Ammon's horn (tissue), 1 donor: Measurements from ENCODE around the gene NFXL1.
"Not testable (repeated sequence)": the region's sequence is repeated elsewhere in the genome, so short reads cannot be mapped to it uniquely, and the experiment has no call there.

Experiments used
- DNase-seq: peaks from one replicate; pipeline ENCODE4 v3.0.0-alpha.2; 2016; ENCODE audit warnings: low spot score

NFXL1 gene

DNA sequence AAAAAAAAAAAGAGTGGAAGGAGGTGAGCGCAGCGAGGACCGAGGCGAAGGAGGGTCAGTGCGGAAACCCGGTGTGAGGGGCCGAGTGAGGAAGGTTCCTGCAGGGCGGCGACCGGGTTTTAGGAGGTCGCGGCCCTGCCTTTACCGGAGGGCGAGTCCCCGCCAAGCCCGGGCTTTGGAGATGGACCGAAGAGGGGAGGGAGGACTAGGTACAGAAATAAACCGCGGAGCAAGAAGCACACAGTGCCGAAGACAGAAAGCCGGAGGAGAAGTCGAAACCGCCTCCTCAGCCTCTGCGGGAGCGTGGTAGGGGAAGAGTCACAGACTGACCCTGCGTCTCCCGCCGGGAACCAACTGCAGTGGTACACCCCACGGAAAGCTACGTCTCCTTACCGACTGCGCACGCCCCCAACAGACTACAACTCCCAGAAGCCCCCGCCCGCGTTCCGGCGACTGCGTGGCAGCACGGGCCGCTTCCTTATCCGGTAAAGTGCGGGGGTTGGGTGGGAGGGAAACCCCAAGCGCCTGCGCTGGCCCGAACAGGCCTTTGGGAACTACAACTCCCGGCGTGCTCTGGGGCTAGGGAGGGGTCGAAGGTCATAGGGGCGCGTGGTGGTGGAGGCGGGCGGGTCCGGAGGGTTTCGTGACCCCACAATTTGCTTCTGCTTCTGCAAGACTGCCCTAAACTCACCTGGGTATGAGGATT is at the start of gene NFXL1:
NFXL1 (minus strand) TSS at position 364 of the 706 bp plus-strand sequence. CDS start 380 bp downstream, outside the sequence.
- DNase-seq, result peak; percentile 97

DNA sequence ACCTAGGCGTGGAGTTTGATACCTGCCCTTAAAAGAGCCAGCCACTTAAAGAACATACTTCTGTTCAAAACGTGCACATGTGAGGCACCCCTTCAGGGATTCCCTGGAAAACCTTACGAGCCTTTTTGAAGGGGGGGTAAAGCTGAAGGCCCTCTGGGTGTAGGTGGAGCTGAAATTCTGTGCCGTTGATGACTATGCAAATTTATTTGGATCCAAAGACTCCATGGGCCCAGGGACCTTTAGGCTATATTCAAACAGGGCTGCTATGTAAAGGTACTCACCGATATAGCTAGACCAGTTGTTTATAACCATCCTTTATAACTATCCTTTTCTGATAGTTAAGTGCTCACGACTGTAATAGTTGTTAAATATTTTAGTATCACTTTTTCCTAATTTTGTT is 40.3 kb upstream of the NFXL1 start:
- DNase-seq, result no peak

DNA sequence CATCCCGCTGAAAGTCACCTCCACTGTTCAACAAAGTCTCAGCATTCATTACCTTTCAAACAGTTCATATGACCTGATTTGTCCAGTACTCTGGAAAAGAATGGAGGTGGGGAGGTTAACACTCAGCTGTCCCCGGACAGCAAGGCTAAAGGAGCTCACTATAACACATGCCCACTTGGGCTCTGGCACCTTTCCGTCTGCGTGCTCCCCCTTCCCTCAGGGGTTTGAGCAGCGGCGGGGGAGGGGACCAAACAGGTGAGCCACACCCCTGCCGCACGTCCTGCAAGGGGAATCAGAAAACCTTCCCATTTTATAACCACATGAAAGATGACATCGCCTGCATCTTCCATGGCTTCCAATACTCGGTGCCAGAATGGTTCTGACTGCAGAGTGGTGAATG is 39.9 kb upstream of the NFXL1 start:
- DNase-seq, result no peak

DNA sequence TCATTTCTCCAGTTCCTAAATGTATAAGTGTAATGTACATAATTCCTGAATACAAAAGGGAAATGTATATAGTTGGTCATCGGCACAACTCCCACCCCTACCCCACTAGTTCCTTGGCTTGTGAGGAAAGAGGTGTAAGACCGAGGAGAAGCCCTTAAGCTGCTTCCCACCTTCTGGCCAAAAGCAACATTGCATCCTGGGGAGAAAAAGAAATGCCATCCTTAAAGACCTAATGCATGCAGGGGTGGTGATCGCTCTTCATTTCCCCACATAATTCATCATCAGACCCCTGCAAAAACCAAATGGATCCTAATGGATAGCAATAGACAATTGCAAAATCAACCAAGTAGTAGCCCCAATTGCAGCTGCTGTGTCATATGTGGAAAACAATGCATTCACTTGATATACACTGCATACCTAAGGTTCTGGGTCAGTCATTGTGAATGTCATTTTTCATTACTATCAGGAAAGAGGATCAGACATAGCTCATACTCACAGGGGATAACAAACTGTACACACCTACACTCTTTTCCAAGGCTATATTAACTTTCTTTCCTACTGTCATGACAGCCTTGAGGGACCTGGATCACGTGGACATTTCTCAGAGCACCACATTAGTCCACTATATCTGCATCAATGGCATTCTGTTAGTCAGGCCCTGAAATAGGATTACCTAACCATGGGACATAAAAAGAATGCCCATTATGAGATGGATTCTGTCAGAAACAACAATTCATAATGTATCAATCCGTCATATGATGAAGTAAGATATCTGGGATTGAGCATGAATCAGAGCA is 31.7 kb upstream of the NFXL1 start:
- DNase-seq, result no peak

DNA sequence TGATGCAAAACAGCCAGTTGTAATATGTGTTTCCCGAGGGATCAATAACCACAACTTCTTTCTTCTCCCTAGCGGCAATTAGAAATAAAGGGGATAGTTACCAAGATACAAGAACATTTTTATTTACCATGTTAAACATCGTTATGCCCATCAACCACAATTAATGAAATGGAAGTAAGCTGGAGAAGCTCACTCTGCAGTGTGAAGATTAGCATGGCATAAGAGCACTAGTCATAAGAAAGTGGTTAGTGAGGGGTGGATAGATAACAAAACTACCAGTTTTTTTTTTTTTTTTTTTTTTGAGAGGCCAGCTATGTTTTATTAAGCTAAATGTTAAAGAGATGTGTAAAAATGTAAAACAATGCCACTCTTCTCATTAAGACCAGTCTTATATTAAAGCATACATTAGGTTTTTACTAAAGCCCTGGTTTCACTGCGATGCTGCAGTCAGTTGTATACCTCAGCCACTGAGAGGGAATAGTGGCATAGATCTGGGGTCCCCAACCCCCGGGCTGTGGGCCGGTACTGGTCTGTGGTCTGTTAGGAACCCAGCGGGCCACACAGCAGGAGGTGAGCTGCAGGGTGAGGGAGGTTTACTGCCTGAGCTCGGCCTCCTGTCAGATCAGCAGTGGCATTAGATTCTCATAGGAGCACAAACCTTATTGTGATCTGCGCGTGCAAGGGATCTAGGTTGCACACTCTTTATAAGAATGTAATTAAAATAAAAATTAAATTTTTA is 27.9 kb upstream of the NFXL1 start:
- no peak for DNase-seq

DNA sequence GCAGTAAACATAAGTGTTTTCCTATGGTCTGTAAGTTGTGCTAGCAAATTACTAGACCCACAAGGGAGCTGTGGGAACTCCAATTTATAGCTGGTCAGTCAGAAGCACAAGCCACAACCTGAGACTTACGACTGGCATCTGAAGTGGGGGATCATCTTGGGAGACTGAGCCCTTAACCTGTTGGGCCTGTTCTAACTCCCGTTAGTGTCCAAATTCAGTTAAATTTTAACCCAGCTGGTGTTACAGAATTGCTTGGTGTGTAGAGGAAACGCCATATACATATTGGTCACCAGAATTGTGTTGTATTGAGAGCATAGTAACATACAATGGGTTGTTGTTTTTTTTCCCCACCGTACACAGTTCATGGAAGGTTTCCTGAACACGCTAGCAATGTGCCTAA is 25.1 kb upstream of the NFXL1 start:
- DNase-seq, result no peak

DNA sequence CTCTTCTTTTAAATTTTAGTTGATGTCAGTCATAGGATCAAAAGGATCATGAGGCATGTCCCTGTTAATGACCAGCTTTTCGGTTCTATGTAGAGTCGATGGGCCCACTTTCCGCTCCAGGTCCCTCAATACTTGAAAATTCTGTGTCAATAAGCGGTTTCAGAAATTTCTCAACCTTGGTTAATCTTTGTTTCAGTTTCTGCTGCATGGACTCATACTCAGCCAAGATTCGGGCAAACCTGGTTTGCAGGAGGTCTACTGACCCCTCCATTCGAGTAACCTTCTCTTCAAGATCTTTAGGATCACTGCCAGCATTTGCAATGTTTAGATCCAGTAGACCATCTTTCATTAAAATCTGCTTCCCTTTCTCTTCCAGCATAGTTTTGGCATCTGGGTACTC is 22.0 kb upstream of the NFXL1 start:
- no peak for DNase-seq

DNA sequence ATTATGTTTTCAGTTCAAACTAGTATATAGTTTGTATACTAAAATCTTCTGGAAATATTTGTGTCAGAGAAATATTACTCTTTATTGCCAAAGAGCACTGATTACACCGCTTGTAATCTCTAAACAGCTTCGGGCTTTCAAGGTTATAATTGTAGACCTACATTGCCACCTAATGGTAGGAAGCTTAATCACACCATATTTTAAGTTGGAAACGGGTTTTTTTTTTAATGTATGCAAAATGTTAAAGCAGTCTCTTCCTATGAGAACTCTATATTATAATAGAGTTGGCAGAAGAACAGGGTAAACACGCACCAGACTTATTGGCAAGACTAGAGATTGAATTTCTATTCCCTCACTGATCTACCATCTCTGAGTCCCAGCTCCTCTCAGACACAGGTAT is 19.5 kb upstream of the NFXL1 start:
- DNase-seq, result peak; percentile 22

DNA sequence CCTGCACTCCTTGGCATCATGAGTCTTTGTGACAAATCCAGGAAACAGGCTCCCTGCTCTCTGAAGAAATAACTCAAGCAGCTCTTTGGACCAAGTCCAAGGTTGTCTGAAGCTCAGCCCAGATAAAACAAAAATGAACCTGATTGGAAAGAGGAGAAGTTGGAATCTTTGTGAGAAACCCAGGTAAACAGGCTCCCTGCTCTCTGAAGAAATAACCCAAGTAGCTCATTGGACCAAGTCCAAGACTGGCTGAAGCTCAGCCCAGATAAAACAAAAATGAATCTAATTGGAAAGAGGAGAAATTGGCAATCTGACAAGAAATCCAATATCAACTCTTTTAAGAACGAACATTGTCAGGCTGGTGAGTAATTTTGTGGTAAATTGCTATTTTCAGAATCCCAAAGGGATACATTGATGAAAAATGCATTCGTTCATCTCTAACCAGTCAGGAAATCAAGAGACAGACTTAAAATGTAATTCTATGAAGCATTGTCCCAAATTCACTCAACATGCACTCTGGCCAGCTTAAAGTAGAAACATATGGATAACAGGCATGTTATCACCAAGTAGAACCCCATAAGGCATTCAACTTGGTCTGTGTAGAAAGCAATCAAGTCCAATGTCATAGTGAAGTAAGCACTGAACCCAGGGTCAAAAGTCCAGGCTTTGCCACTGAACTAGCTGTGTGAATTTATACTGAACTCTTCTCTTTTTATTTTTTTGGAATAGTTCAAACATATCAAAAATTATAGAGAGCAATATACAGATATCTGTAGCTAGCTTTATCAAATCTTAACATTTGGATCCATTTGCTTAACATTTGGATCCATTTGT is 16.8 kb upstream of the NFXL1 start:
- no peak for DNase-seq

DNA sequence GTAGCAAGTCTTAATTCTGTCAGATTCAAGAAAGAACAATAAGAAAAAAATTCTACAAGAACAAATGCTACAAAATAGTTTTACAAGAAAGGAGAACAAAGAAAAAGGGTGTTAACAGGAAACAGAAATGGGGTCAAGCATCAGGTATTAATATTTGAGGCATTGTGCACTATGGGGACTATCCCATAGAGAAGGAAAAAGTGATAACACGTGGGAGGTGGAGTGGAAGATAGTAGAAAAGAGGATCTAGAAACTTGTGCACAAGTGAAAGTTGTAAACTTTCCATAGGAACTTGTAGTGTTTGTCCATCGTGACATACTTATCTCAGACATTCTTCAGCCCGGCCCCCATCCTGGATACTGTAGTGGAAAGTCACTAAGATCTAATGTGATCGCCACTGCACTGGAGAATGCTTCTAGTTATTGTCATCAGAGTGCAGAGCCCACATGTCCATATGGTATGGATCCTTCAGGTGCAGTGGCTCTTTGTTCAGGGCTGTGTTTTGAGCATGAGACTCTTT is 15.4 kb upstream of the NFXL1 start:
- DNase-seq, result no peak

DNA sequence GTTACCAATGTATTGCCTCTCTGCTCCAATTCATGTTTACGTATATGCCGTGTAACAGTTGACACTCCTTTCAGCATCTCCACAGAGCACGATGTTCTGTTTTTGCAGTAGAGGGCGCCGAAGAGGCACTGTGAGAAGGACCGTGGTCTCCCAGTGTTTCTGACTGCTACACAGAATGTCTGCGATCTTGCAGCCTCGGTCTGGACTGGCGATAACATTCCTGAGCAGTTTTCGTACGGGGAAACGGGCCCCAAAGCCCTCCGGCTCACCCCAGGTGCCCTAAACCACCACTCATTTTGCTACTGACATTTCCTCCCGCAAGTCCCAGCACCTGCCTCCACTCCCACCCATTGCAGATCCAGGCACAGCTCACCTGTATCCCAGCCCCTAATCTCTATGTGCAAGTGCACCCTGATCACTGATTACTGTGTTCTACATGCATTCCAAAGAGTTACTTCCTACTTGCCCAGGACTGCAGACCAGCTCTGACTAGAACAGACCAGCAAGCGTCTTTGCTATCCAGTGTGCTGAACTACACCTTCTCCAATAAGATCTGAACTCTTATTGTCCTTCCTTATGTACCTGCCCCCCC is 12.4 kb upstream of the NFXL1 start:
- peak; percentile 84 for DNase-seq

DNA sequence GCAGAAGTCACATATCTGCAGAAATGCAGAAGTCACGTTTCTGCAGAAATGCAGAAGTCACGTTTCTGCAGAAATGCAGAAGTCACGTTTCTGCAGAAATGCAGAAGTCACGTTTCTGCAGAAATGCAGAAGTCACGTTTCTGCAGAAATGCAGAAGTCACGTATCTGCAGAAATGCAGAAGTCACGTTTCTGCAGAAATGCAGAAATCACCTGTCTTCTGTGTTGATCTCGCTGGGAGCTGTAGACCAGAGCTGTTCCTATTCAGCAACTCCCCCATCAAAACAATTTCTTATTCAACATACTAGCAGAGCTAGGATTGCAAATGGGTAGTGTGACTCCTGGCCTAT is 8.9 kb upstream of the NFXL1 start:
- not testable (repeated sequence) for DNase-seq

DNA sequence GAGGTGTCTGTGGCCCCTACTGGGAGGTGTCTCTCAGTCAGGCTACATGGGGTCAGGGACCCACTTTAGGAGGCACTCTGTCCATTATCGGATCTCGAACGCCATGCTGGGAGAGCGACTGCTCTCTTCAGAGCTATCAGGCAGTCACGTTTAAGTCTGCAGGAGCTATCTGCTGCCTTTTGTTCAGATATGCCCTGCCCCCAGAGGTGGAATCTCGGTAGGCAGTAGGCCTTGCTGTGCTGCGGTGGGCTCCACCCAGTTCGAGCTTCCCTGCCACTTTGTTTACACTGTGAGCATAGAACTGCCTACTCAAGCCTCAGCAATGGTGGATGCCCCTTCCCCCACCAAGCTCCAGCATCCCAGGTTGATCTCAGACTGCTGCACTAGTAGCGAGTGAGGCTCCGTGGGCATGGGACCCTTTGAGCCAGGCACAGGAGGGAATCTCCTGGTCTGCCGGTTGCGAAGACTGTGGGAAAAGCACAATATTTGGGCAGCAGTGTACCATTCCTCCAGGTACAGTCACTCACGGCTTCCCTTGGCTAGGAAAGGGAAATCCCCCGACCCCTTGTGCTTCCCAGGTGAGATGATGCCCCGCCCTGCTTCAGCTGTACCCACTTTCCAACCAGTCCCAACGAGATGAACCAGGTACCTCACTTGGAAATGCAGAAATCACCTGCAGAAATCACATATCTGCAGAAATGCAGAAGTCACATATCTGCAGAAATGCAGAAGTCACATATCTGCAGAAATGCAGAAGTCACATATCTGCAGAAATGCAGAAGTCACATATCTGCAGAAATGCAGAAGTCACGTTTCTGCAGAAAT is 8.3 kb upstream of the NFXL1 start:
- not testable (repeated sequence) for DNase-seq

DNA sequence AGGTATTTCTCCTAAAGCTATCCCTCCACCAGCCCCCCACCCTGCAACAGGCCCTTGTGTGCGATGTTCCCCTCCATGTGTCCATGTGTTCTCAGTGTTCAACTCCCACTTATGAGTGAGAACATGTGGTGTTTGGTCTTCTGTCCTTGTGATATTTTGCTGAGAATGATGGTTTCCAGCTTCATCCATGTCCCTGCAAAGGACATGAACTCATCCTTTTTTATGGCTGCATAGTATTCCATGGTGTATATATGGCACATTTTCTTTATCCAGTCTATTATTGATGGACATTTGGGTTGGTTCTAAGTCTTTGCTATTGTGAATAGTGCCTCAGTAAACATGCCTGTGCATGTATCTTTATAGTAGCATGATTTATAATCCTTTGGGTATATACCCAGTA is 2.8 kb upstream of the NFXL1 start:
- not testable (repeated sequence) for DNase-seq

DNA sequence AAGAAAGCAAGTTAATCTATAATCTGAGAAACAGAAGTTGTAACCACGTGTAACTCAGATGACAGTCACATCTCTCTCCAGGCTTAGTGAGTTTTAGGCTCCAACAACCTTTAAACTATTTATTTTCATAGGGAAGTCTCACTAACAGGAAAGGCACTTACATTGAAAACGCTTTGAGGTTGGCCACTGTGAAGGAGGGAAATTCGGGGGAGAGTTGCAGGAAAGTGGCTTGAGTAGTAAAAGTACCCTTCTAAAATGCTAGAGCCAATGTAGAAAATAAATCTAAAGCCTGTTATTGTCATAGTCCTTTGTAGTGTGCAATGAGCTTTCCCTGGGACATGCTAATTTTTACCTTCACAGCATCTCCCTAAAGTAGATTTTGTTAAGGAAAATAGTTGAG is 995 bp upstream of the NFXL1 start:
- DNase-seq, result no peak

DNA sequence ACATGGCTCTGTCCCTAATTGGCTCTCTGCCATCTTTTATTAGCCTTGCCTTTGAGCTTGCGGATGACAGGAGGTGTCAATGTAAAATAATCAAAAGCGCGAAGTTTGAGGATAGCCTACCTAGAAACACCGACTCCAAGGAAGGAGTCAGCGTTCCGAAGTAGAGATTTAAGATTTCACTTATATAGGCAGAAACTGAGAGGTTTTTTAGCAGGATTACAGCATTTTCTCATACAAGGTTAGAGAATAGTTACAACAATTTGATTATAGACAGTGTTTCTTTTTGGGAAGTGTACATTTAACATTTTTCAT is 499 bp upstream of the NFXL1 start:
- no peak for DNase-seq

DNA sequence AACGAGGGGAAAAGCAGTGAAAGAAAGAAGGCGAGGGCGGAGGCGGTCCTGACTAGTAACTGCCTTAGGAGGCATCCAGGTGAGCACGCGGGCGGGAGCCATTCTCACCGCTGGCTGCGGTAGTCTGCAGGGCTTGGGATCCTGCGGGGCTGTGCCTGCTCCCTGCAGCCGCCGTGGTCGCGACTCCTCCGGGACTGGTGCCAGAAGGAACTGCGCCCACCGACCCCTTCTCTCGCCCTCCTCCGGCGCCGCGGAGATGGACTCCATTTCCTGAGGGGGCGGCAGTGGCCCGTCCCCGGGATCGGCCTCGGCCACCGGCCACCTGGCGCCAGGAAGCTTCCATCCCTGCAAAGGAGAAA is 543 bp downstream of the NFXL1 start:
- DNase-seq, result peak; percentile 27

DNA sequence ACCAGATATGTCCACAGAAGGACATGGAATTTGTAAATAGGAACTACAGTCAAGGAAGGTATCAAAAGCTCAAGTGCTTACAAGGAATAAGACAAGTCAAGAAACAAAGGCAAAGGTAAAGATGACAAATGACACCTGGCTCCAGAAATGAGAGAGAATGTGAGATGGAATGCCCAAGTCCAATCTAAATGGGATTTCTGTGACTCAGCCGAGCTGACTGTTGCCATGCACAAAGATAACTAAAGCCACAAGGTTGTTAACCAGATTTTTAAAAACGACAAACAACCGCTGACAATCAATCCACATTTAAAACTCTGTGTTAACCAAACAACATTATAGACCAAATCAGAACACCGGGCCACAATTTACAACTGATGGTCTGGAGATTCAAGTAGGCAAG is 1.1 kb downstream of the NFXL1 start:
- no peak for DNase-seq

DNA sequence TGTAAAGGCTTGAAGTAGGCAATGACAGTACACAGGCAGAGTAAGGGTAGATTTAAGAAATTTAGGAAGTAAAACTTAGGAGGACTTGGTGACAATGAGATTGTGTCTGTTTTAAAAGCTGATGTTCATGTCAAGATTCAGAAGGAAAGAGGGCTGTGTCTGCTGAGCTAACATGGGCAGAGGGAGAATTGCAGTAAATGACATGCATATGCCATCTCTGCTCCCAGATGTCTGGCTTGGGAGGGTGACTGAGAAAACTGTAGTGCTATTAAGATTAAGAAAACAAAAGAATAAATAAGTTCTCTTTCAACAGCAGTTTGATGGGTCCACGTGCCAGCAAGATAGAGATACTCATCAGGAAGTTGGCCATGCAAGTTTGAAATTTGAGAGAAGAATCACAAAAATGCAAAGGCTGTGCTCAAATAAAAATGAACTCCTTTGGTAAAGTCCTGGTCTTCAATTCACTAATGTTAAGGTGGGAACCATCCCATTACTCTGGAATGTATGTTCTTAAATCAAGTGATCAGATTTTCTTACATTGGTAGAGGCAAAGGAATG is 7.2 kb downstream of the NFXL1 start:
- no peak for DNase-seq

DNA sequence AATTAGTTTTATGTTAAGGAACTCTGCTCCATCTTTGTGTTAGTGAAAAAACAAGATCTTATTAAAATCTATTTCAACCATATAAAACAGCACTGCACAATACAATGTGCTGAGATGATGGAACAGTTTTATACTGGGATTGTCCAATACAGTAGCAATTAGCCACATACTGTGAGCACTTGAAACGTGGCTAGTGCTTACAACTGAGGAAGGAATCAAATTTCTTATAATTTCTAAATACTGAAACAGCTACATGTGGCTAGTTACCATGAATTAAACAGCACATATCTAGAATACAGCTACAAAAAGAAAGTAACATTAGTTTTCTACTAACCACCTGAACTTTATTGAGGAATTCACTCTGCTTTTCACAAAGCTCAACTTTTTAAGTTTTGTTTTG is 14.7 kb downstream of the NFXL1 start:
- no peak for DNase-seq

DNA sequence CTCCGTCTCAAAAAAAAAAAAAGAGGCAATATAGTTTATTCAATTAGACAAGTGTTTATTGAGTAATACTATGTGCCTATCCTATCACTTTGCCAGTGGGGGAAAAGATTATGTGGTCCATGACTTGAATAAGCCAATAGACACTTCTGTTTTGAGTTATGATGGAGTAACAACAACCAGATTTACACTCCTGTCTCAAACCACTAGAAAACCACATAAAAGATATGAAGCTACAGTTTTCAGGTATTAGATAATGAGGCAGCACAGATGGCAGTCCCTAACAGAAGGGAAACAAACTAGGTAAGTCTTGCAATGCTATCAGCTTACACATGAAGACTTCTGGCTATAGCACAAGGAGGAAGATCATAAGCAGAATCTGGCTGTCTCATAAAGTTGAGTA is 22.5 kb downstream of the NFXL1 start:
- no peak for DNase-seq
